Mesangial cell (primary cell): ENCODE measurements around the gene ITIH6. TPM values are rescaled to one million over a fixed set of nuclear protein-coding genes. Genes with fewer than 3 reads are reported as not detected.

ENCODE experiments used
- total RNA-seq: library from RNA; depleted of rRNA; stranded (reverse); fragments of >200 nt; gene quantifications from 2 replicates; pipeline ENCODE4 v1.2.3, GENCODE V29; 2015

The ITIH6 gene, protein sequence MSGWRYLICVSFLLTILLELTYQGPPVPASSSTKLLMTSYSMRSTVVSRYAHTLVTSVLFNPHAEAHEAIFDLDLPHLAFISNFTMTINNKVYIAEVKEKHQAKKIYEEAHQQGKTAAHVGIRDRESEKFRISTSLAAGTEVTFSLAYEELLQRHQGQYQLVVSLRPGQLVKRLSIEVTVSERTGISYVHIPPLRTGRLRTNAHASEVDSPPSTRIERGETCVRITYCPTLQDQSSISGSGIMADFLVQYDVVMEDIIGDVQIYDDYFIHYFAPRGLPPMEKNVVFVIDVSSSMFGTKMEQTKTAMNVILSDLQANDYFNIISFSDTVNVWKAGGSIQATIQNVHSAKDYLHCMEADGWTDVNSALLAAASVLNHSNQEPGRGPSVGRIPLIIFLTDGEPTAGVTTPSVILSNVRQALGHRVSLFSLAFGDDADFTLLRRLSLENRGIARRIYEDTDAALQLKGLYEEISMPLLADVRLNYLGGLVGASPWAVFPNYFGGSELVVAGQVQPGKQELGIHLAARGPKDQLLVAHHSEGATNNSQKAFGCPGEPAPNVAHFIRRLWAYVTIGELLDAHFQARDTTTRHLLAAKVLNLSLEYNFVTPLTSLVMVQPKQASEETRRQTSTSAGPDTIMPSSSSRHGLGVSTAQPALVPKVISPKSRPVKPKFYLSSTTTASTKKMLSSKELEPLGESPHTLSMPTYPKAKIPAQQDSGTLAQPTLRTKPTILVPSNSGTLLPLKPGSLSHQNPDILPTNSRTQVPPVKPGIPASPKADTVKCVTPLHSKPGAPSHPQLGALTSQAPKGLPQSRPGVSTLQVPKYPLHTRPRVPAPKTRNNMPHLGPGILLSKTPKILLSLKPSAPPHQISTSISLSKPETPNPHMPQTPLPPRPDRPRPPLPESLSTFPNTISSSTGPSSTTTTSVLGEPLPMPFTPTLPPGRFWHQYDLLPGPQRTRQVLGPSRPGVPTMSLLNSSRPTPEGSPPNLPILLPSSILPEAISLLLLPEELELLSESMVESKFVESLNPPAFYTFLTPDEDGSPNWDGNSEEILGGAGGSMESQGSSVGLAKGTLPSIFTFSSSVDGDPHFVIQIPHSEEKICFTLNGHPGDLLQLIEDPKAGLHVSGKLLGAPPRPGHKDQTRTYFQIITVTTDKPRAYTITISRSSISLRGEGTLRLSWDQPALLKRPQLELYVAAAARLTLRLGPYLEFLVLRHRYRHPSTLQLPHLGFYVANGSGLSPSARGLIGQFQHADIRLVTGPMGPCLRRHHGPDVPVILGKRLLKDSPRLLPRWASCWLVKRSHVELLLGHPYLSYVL
- total RNA-seq = not detected in 2 replicates

DNA sequence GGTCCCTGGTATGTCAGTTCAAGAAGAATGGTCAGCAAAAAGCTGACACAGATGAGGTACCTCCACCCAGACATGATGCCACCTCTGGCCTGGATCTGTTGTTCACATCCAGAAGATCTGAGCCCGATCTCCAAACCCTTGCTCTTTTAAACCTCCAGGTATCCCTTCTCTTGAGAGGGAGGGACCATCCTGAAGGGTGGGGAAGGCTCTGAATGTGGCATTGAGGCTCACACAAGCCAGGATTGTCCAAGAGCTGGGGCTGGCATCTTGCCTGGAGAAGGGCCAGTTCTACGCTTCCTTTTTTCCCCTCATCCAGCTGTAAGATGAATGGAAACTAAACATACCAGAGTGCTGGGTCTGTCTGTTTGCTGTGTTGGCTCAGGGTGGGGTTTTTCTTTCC lies at the start of gene ITIH6:
TSS of gene ITIH6 (minus strand) at position 119 of the 400 bp plus-strand sequence. CDS start at position 74, 45 bp downstream.

DNA sequence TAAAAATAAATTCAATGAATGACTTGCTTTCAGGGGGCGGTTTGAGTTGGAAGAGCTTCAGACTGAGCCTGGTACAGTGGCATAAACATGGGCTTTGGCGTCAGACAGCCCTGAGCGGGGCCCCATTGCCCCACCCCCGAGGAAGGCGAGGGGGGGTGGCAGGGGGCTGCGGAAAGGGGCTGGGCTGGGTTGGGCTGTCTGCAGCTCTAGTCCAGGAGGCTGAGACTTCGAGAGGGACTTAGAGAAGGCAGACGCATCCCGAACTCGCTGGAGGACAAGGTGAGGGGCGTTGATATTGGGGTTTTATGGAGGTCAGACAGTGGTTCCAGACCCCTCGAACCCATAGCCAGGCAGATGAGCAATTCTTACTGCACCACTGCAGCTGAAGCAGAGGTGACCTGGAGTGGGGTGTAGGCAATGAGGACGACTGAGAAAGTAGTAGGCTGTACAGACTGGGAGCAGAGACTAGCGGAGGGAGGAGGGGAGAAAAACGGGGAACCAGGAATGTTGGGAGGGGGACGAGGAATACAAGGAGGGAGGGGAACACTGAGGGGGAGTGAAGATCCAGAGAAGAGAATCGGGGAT lies 9.6 kb upstream of the ITIH6 start, which contains the start of gene MAGED2:
TSS of gene MAGED2 (plus strand) at position 222 of the 585 bp plus-strand sequence. CDS start 1,587 bp downstream, outside the sequence.

Other genes starting within 250 kb of the ITIH6 start
- gene MAGED2, start 9.5 kb upstream of the ITIH6 start, total RNA-seq = 160 and 236 TPM in 2 replicates
- 9.6 and 43.2 TPM in 2 replicates for gene TRO, start 122.6 kb upstream of the ITIH6 start, total RNA-seq
- not detected in 2 replicates for gene PFKFB1, start 195.9 kb upstream of the ITIH6 start, total RNA-seq
- 10.3 and 16.6 TPM in 2 replicates for gene APEX2, start 202.1 kb upstream of the ITIH6 start, total RNA-seq
- gene ALAS2, start 232.7 kb upstream of the ITIH6 start, total RNA-seq = not detected in 2 replicates